Hepatocyte (in vitro differentiated cells): ENCODE data around the gene GCNT4.

Experiments
- EZH2 ChIP-seq: fragments of 200-600 bp; sonication (generic); IDR thresholded peaks from 2 replicates; pipeline ENCODE4 v1.6.1; 2016; ENCODE audit warnings: antibody characterized with exemption, mild to moderate bottlenecking, borderline replicate concordance
- TF ChIP-seq, protein P1 (sequence below): fragments of 200-600 bp; sonication (generic); IDR thresholded peaks from 2 replicates; pipeline ENCODE4 v1.5.1; 2016; ENCODE audit warnings: antibody characterized with exemption, mild to moderate bottlenecking; ENCODE audit not compliant: poor library complexity

GRCh38 chr5:75021219-75021618 lies 31.1 kb downstream of the GCNT4 start:
- TF ChIP-seq, protein P1, sequence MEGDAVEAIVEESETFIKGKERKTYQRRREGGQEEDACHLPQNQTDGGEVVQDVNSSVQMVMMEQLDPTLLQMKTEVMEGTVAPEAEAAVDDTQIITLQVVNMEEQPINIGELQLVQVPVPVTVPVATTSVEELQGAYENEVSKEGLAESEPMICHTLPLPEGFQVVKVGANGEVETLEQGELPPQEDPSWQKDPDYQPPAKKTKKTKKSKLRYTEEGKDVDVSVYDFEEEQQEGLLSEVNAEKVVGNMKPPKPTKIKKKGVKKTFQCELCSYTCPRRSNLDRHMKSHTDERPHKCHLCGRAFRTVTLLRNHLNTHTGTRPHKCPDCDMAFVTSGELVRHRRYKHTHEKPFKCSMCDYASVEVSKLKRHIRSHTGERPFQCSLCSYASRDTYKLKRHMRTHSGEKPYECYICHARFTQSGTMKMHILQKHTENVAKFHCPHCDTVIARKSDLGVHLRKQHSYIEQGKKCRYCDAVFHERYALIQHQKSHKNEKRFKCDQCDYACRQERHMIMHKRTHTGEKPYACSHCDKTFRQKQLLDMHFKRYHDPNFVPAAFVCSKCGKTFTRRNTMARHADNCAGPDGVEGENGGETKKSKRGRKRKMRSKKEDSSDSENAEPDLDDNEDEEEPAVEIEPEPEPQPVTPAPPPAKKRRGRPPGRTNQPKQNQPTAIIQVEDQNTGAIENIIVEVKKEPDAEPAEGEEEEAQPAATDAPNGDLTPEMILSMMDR = no peak
- no peak for TF ChIP-seq EZH2
